ENCODE measurements around the gene KDM4C.

The KDM4C gene

DNA sequence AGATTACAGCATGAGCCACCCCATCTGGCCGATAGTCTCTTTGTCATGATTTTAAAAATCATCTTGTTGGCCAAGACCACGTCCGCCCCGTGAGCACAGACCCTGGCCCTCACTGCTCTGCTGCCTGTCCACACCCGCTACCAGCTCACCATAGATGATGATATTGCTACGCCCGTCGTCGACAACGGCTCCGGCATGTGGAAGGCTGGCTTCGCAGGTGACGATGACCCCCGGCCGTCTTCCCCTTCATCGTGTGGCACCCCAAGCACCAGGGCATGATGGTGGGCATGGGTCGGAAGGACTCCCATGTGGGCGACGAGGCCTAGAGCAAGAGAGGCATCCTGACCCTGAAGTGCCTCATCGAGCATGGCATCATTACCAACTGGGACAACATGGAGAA, 76.5 kb downstream of the KDM4C start:
- Histone ChIP-seq H3K79me2 (ENCODE audit: insufficient read depth, low read depth) (no peaks in the 10 kb centered on the region), H3K36me3 (ENCODE audit: insufficient read depth) (no peaks in the 10 kb centered on the region)

DNA sequence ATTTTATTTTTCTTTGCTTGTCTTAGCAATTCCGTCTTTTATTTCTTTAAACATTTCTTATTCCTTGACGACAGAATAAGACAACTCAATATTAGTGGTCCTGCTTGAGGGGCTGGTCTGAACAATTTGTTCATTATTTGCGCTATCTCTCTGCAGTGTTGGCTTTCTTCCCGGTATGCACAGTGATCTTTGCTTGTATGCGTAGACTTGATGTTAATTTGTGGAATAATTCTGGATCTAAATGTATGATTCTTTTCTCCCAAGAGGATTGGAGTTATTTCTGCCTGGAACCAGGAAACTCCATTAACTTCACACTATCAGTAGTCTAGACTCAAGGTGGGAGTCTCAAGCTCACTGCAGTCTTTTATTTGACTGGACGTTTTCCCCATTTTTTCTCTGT, 80.4 kb downstream of the KDM4C start:
- Histone ChIP-seq H3K4me1 (ENCODE audit: low read depth, poor library complexity, severe bottlenecking) (no peaks in the 10 kb centered on the region), H3K36me3 (ENCODE audit: insufficient read depth) (no peaks in the 10 kb centered on the region), H2AFZ (ENCODE audit: low read depth) (no peak overlapping the region), H3K79me2 (ENCODE audit: insufficient read depth, low read depth) (no peaks in the 10 kb centered on the region), H3K4me2 (no peak overlapping the region), H3K27me3 (ENCODE audit: insufficient read depth, low read depth) (no peaks in the 10 kb centered on the region), H3K4me3 (IDR thresholded peaks at IDR 0.05; ENCODE audit: insufficient read depth, low read depth, low read length) (no peak overlapping the region), H3K27ac (no peak overlapping the region), H3K9ac (no peak overlapping the region), H4K20me1 (ENCODE audit: insufficient read depth) (no peaks in the 10 kb centered on the region)
- TF ChIP-seq, protein P1, sequence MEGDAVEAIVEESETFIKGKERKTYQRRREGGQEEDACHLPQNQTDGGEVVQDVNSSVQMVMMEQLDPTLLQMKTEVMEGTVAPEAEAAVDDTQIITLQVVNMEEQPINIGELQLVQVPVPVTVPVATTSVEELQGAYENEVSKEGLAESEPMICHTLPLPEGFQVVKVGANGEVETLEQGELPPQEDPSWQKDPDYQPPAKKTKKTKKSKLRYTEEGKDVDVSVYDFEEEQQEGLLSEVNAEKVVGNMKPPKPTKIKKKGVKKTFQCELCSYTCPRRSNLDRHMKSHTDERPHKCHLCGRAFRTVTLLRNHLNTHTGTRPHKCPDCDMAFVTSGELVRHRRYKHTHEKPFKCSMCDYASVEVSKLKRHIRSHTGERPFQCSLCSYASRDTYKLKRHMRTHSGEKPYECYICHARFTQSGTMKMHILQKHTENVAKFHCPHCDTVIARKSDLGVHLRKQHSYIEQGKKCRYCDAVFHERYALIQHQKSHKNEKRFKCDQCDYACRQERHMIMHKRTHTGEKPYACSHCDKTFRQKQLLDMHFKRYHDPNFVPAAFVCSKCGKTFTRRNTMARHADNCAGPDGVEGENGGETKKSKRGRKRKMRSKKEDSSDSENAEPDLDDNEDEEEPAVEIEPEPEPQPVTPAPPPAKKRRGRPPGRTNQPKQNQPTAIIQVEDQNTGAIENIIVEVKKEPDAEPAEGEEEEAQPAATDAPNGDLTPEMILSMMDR (conservative IDR thresholded peaks at IDR 0.05; ENCODE audit: low read depth, low read length) = no peak

More for the DNA sequence above, 76.5 kb downstream of the KDM4C start:
- TF ChIP-seq, protein P1 (conservative IDR thresholded peaks at IDR 0.05; ENCODE audit: low read depth, low read length) = no peak
- Histone ChIP-seq H3K27me3 (ENCODE audit: insufficient read depth, low read depth) (no peaks in the 10 kb centered on the region), H3K4me3 (IDR thresholded peaks at IDR 0.05; ENCODE audit: insufficient read depth, low read depth, low read length) (no peak overlapping the region), H4K20me1 (ENCODE audit: insufficient read depth) (no peaks in the 10 kb centered on the region), H3K27ac (no peak overlapping the region), H2AFZ (ENCODE audit: low read depth) (no peak overlapping the region), H3K4me1 (ENCODE audit: low read depth, poor library complexity, severe bottlenecking) (no peaks in the 10 kb centered on the region), H3K4me2 (no peak overlapping the region), H3K9ac (no peak overlapping the region)

DNA sequence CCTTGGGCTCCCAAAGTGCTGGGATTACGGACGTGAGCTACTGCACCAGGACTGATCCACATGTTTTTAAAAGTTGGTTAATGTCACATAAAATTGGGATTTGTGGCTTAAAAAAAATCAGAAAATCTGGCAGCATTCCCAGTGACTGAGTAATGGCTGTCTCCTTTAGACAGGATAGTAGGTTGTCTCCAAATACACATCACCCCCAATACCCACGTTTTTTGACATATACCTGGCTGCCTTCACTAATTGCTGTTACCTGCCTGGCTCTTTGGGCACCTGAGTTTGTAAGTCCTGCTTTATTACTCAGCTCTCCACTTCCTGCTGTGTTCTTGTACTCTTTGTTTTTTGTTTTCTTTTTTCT, 84.8 kb downstream of the KDM4C start:
- no peaks in the 10 kb centered on the region for H3K4me1 ChIP-seq (ENCODE audit: low read depth, poor library complexity, severe bottlenecking)
- H2AFZ ChIP-seq (ENCODE audit: low read depth) = no peak overlapping the region
- no peaks in the 10 kb centered on the region for H3K27me3 ChIP-seq (ENCODE audit: insufficient read depth, low read depth)
- H3K4me3 ChIP-seq (IDR thresholded peaks at IDR 0.05; ENCODE audit: insufficient read depth, low read depth, low read length) = no peak overlapping the region
- no peak overlapping the region for H3K9ac ChIP-seq
- TF ChIP-seq, protein P1 (conservative IDR thresholded peaks at IDR 0.05; ENCODE audit: low read depth, low read length) = no peak
- no peak overlapping the region for H3K4me2 ChIP-seq
- no peaks in the 10 kb centered on the region; the same call in 1 of the 2 replicates for H4K20me1 ChIP-seq (ENCODE audit: insufficient read depth)
- H3K36me3 ChIP-seq (ENCODE audit: insufficient read depth) = no peaks in the 10 kb centered on the region
- H3K79me2 ChIP-seq (ENCODE audit: insufficient read depth, low read depth) = no peaks in the 10 kb centered on the region
- H3K27ac ChIP-seq = no peak overlapping the region

DNA sequence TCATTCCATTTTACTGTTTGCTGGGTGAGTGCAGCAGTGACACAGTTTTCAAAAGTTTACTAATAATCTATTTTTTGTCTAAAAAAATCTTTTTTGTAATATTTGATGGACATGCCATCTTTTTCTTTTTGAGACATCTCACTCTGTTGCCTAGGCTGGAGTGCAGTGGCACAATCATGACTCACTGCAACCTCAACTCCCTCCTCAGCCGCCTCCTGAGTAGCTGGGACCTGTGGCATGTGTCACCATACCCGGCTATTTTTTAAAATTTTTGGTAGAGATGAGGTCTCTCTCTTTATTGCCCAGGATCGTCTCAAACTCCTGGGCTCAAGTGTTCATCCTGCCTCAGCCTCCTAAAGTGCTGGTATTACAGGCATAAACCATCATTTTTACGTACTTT, 86.0 kb downstream of the KDM4C start:
- H3K27me3 ChIP-seq (ENCODE audit: insufficient read depth, low read depth) = no peaks in the 10 kb centered on the region
- TF ChIP-seq, protein P1 (conservative IDR thresholded peaks at IDR 0.05; ENCODE audit: low read depth, low read length) = no peak
- H3K4me1 ChIP-seq (ENCODE audit: low read depth, poor library complexity, severe bottlenecking) = no peaks in the 10 kb centered on the region
- H3K4me2 ChIP-seq = no peak overlapping the region
- no peak overlapping the region for H3K9ac ChIP-seq
- H3K79me2 ChIP-seq (ENCODE audit: insufficient read depth, low read depth) = no peaks in the 10 kb centered on the region
- no peak overlapping the region for H3K27ac ChIP-seq
- no peaks in the 10 kb centered on the region; the same call in 1 of the 2 replicates for H4K20me1 ChIP-seq (ENCODE audit: insufficient read depth)
- no peak overlapping the region for H3K4me3 ChIP-seq (IDR thresholded peaks at IDR 0.05; ENCODE audit: insufficient read depth, low read depth, low read length)
- no peak overlapping the region for H2AFZ ChIP-seq (ENCODE audit: low read depth)
- H3K36me3 ChIP-seq (ENCODE audit: insufficient read depth) = no peaks in the 10 kb centered on the region

Measured in KMS-11 (cell line).